GM18873 (cell line): Measurements from ENCODE around the gene UGT2B28.
"Not testable (repeated sequence)": the region's sequence is repeated elsewhere in the genome, so short reads cannot be mapped to it uniquely, and the experiment has no call there.

Experiments used
- ATAC-seq: cut with Tn5 transposase; IDR thresholded peaks from one replicate; pipeline ENCODE4 v1.9.1; 2021; ENCODE audit warnings: mild to moderate bottlenecking, moderate library complexity, moderate number of reproducible peaks; ENCODE audit not compliant: unreplicated experiment, low FRiP score

Gene UGT2B28

GRCh38 chr4:69280081-69280480 is at the start of gene UGT2B28:
Gene UGT2B28 (plus strand): TSS chr4:69280475. CDS start chr4:69280501, 26 bp downstream.
- not testable (repeated sequence) for ATAC-seq

GRCh38 chr4:69239092-69239491 is 41.2 kb upstream of the UGT2B28 start:
- ATAC-seq = no peak

- no peak for ATAC-seq
Measured at GRCh38 chr4:69239557-69240168, 40.6 kb upstream of the UGT2B28 start.

GRCh38 chr4:69240787-69241186 is 39.5 kb upstream of the UGT2B28 start:
- ATAC-seq = not testable (repeated sequence)

- ATAC-seq = not testable (repeated sequence)
Measured at GRCh38 chr4:69241746-69242145, 38.5 kb upstream of the UGT2B28 start.

- not testable (repeated sequence) for ATAC-seq
Measured at GRCh38 chr4:69242562-69243240, 37.6 kb upstream of the UGT2B28 start.

GRCh38 chr4:69250884-69251283 is 29.4 kb upstream of the UGT2B28 start:
- not testable (repeated sequence) for ATAC-seq

GRCh38 chr4:69253147-69253772 is 27.0 kb upstream of the UGT2B28 start:
- ATAC-seq = not testable (repeated sequence)

GRCh38 chr4:69268612-69269011 is 11.7 kb upstream of the UGT2B28 start:
- ATAC-seq = not testable (repeated sequence)

GRCh38 chr4:69296356-69296755 is 16.1 kb downstream of the UGT2B28 start:
- ATAC-seq = not testable (repeated sequence)

GRCh38 chr4:69308426-69309033 is 28.3 kb downstream of the UGT2B28 start:
- not testable (repeated sequence) for ATAC-seq

- ATAC-seq = not testable (repeated sequence)
Measured at GRCh38 chr4:69309549-69310076, 29.3 kb downstream of the UGT2B28 start.

- not testable (repeated sequence) for ATAC-seq
Measured at GRCh38 chr4:69310262-69310661, 30.0 kb downstream of the UGT2B28 start.

GRCh38 chr4:69317669-69318298 is 37.5 kb downstream of the UGT2B28 start:
- ATAC-seq = not testable (repeated sequence)

GRCh38 chr4:69321153-69321729 is 41.0 kb downstream of the UGT2B28 start:
- ATAC-seq = no peak

- no peak for ATAC-seq
Measured at GRCh38 chr4:69322055-69322454, 41.8 kb downstream of the UGT2B28 start.

- no peak for ATAC-seq
Measured at GRCh38 chr4:69323284-69323683, 43.0 kb downstream of the UGT2B28 start.

- ATAC-seq = no peak
Measured at GRCh38 chr4:69330345-69331047, 50.2 kb downstream of the UGT2B28 start.

- not testable (repeated sequence) for ATAC-seq
Measured at GRCh38 chr4:69331304-69331703, 51.0 kb downstream of the UGT2B28 start.
